SK-N-SH treated with all-trans-retinoic acid at 6 μM for 48 hours (cell line): ENCODE data around the gene ZFAND3.

ENCODE experiments used
- ISL1 ChIP-seq: fragments of 250-450 bp; sonication (Bioruptor Pico); IDR thresholded peaks from 2 replicates; pipeline ENCODE4 v2.1.2; 2022; ENCODE audit warnings: mild to moderate bottlenecking, moderate library complexity
- ZNF8 ChIP-seq: fragments of 450-650 bp; formaldehyde crosslinking; IDR thresholded peaks from 2 replicates; pipeline ENCODE4 v1.5.0; 2020; ENCODE audit warnings: mild to moderate bottlenecking, moderate library complexity

DNA sequence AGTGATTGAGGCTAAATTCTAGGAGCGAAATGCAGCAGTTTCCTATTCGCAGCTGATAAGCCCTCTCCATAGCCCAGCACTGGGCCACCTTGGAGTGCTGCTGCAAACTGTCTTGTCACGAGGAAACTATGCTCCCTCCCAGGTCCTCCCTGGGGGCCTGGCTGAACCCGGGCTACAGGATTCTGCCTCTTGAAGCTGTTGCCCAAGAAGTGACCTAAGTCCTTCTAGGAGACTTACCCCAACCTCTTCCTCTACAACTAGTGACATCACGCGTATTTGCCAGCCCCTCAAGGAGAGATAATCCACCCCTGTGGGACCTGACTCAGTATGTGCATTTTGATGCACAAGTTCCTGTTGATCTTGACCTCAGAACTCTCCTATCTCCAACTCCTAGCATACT lies 26.5 kb upstream of the ZFAND3 start:
- TF ChIP-seq ZNF8 (CRISPR knock-in tag) (no peak), ISL1 (CRISPR knock-in tag) (no peak)
